Effector memory CD4-positive, alpha-beta T cell (primary cell): ENCODE data around the gene TMEM158.
A peak's percentile ranks its signal among the peaks of the same experiment; 100 is the strongest.

Experiments used
- DNase-seq, 3 donors: peaks; one replicate each; pipeline ENCODE4 v3.0.0-alpha.2; 2020
- H3K27ac ChIP-seq: 2 replicates; pipeline ENCODE4 v1.7.0; 2013; ENCODE audit warnings: mild to moderate bottlenecking, low read length, moderate library complexity; ENCODE audit not compliant: insufficient read depth, poor library complexity, severe bottlenecking
- H3K27me3 ChIP-seq: replicated peaks from 2 replicates; pipeline ENCODE4 v1.7.0; 2013; ENCODE audit warnings: mild to moderate bottlenecking, low read length; ENCODE audit not compliant: insufficient read depth, control insufficient read depth, poor library complexity, severe bottlenecking
- H3K36me3 ChIP-seq: 2 replicates; pipeline ENCODE4 v1.7.0; 2013; ENCODE audit warnings: mild to moderate bottlenecking, low read length, moderate library complexity; ENCODE audit not compliant: control insufficient read depth, insufficient read depth
- H3K4me1 ChIP-seq: 2 replicates; pipeline ENCODE4 v1.7.0; 2013; ENCODE audit warnings: low read length, mild to moderate bottlenecking; ENCODE audit not compliant: control insufficient read depth, insufficient read depth, poor library complexity, severe bottlenecking
- H3K4me3 ChIP-seq: 2 replicates; pipeline ENCODE4 v1.7.0; 2013; ENCODE audit warnings: low read length, low read depth, mild to moderate bottlenecking; ENCODE audit not compliant: insufficient read depth, poor library complexity, severe bottlenecking
- H3K9me3 ChIP-seq: 2 replicates; pipeline ENCODE4 v1.7.0; 2013; ENCODE audit warnings: mild to moderate bottlenecking, low read length, moderate library complexity; ENCODE audit not compliant: control insufficient read depth

Gene TMEM158

GRCh38 chr3:45218578-45219390, 7.3 kb downstream of the TMEM158 start:
- no peaks in the 10 kb centered on the region for H3K9me3 ChIP-seq
- H3K27me3 ChIP-seq = peaks cover 12% of the 10 kb centered on the region
- no peaks in the 10 kb centered on the region for H3K36me3 ChIP-seq
- H3K27ac ChIP-seq = no peak overlapping the region
- no peak overlapping the region for H3K4me3 ChIP-seq
- DNase-seq = no peak
- H3K4me1 ChIP-seq = no peaks in the 10 kb centered on the region

DNA sequence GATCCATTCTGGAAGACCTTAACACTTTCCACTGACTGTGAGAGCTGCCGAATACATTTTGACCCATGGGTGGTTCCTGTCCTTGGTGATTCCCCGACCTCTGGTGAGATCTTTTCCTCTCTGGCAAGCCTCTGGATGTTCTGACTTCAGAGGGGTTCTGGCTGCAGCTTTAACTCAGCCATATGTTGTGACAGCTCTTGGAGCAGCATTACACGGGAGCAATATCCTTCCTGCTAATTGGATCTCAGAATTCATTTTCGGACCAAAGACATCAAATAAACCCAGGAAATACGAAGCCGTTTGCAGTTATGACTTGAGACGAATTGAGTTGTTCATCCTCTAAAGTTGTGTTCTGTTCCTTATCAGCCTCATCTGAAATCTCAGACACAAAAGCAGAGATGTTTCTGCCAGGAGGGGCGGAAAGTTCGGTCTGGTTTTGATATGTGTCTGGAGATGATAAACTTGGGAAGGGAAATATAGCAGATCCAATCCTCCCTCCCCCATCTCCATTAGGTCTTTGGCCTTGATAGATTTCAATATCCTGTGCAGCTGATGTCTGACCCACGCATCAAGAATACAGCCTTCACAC, 10.0 kb downstream of the TMEM158 start:
- Histone ChIP-seq H3K27ac (no peak overlapping the region), H3K36me3 (no peaks in the 10 kb centered on the region), H3K27me3 (no peaks in the 10 kb centered on the region), H3K9me3 (no peaks in the 10 kb centered on the region), H3K4me3 (no peak overlapping the region), H3K4me1 (no peaks in the 10 kb centered on the region)
- no peak for DNase-seq

DNA sequence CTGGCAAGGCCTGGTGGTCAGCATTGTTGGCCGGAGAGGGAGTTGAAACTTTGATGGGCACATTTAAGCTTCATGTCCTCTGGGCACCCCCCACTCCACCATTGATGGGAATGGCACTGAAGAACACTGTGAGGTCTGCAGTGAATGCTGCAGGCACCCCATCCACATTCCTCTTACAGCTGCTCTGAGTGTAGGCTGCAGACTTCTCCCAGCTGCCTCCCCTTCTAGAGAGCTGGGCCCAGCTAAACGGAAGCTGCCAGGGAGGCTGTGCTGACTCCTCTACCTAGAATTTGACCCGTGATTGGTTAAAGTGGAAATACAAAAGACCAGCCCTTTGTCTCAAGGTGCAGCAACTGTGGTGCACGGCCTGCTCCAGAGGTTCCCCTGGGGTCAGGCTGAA, 10.6 kb downstream of the TMEM158 start:
- no peak overlapping the region for H3K27ac ChIP-seq
- DNase-seq = no peak
- no peaks in the 10 kb centered on the region for H3K9me3 ChIP-seq
- H3K36me3 ChIP-seq = no peaks in the 10 kb centered on the region
- no peak overlapping the region for H3K4me3 ChIP-seq
- no peaks in the 10 kb centered on the region for H3K4me1 ChIP-seq
- H3K27me3 ChIP-seq = no peaks in the 10 kb centered on the region

- H3K36me3 ChIP-seq = no peaks in the 10 kb centered on the region
- no peaks in the 10 kb centered on the region for H3K4me1 ChIP-seq
- no peak overlapping the region for H3K27ac ChIP-seq
- H3K4me3 ChIP-seq = no peak overlapping the region
- H3K9me3 ChIP-seq = no peaks in the 10 kb centered on the region
- no peak for DNase-seq
- no peaks in the 10 kb centered on the region for H3K27me3 ChIP-seq
These were observed 11.9 kb downstream of the TMEM158 start for GRCh38 chr3:45214061-45214680.

DNA sequence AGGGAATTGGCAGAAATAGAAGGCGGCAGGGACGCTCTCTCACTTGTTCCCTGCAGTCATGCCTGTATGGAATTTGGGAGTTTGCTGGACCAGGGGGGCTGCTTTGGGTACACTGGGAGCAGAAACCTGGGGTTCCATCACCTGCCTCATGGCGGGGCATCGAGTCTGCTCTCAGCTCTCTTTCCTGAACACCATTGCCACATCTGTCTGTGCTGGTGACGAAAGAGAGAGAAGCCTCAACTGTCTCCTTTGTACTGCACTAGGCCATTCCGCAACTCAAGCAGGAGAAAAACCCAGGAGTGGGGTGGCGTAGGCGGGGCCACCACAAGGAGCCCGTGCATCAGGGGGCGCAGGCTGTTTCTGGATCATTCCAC, 14.0 kb downstream of the TMEM158 start:
- Histone ChIP-seq H3K27ac (no peak overlapping the region), H3K27me3 (no peaks in the 10 kb centered on the region), H3K36me3 (no peaks in the 10 kb centered on the region), H3K4me1 (no peaks in the 10 kb centered on the region), H3K4me3 (no peak overlapping the region), H3K9me3 (no peaks in the 10 kb centered on the region)
- no peak for DNase-seq

DNA sequence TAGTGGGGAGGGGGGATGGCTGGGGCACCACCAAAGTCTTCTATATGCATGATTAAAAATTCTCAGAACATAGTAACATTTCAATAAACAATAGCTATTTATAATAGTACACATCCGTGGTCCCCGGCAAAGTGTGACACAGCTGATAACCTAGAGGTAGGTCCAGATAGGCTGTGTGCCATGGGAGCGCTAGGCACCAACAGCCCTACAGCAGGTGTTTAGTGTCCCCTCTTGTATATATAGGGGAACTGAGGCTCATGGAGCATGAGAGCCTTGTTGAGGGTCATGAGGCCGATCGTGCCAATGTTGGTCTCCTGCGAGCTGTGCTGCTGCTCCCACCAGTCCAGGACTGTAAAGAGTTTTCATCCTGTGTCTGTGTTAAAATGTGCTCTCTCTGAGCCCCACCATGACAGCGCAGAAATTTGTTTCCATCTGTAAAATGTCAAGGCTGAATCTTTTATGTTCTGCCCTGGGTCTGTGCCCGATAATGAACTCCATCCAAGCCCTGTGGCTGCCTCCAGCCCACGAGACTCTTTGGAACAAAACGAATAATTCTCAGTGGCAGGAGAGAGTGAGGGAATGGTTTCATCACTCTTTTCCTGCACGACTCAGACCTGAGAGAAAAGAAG, 14.5 kb downstream of the TMEM158 start:
- Histone ChIP-seq H3K4me1 (no peaks in the 10 kb centered on the region), H3K9me3 (no peaks in the 10 kb centered on the region), H3K27me3 (no peaks in the 10 kb centered on the region), H3K36me3 (no peaks in the 10 kb centered on the region), H3K27ac (no peak overlapping the region), H3K4me3 (no peak overlapping the region)
- DNase-seq = no peak

DNA sequence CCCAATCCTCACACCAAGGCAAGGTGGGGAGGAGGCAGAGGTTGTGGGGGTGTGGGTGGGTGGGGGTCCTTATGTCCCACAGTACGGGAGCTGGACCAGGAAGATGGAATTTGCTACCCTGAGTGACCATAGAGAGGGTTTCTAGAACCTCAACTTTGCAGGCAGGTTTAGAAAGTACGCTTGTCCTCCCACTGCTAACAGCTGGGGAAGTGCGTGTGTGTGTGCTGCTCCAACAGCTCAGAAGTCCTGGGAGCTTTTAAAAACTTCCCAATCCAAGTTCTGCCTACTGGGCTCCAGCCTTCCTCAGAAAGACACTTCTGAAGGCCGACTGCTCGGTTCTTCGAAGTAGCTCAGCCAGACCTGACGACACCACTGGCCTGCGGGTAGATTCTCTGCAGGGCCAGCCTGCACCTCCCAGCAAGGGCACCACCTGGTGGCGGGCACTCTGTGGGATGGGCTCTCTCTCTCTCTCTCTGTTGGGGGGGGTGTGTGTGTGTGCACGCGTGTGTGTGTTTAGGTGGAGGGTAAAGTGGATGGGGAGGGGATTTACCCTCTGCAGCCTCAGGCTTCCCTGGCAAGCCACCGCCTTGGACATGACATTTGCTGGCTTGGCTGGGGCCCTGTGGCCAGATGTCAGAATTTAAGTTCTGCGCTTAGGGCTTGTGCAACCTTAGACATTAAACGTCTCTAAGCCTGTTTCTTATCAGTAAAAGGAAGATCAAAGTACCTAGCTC, 15.6 kb downstream of the TMEM158 start:
- H3K27me3 ChIP-seq = no peaks in the 10 kb centered on the region
- H3K9me3 ChIP-seq = no peaks in the 10 kb centered on the region
- H3K36me3 ChIP-seq = no peaks in the 10 kb centered on the region
- DNase-seq = peak; percentile 55 to 69 (median 59)
- no peaks in the 10 kb centered on the region for H3K4me1 ChIP-seq
- no peak overlapping the region for H3K27ac ChIP-seq
- H3K4me3 ChIP-seq = no peak overlapping the region

GRCh38 chr3:45209526-45209925, 16.6 kb downstream of the TMEM158 start:
- Histone ChIP-seq H3K4me3 (no peak overlapping the region), H3K9me3 (no peaks in the 10 kb centered on the region), H3K27ac (no peak overlapping the region), H3K27me3 (no peaks in the 10 kb centered on the region), H3K4me1 (no peaks in the 10 kb centered on the region), H3K36me3 (no peaks in the 10 kb centered on the region)
- DNase-seq = no peak

GRCh38 chr3:45208586-45208985, 17.5 kb downstream of the TMEM158 start:
- DNase-seq = no peak
- no peak overlapping the region for H3K27ac ChIP-seq
- H3K36me3 ChIP-seq = no peaks in the 10 kb centered on the region
- H3K4me3 ChIP-seq = no peak overlapping the region
- no peaks in the 10 kb centered on the region for H3K4me1 ChIP-seq
- no peaks in the 10 kb centered on the region for H3K27me3 ChIP-seq
- H3K9me3 ChIP-seq = no peaks in the 10 kb centered on the region
